Activated gamma-delta T cell (primary cell): ENCODE results near the gene SPATA6.

Experiments used
- DNase-seq: peaks from one replicate; lab custom pipeline; 2025; lab: John Stamatoyannopoulos, UW

Gene SPATA6

GRCh38 chr1:48251821-48252220 lies 220.2 kb downstream of the SPATA6 start:
- DNase-seq, result no peak

- DNase-seq, result no peak
These were observed 220.7 kb downstream of the SPATA6 start for GRCh38 chr1:48251323-48251722.

- DNase-seq, result no peak
These were observed 221.4 kb downstream of the SPATA6 start for GRCh38 chr1:48250572-48250971.

GRCh38 chr1:48249868-48250267 lies 222.1 kb downstream of the SPATA6 start:
- no peak for DNase-seq

- no peak for DNase-seq
These were observed 223.6 kb downstream of the SPATA6 start for GRCh38 chr1:48248356-48248755.

GRCh38 chr1:48246727-48247126 lies 225.3 kb downstream of the SPATA6 start:
- no peak for DNase-seq
